Kidney (tissue), 14 donors: Measurements from ENCODE around the gene ELAVL2. TPM values are rescaled to one million over a fixed set of nuclear protein-coding genes. Genes with fewer than 3 reads are reported as not detected.

Experiments
- DNase-seq, 5 donors: peaks; one replicate each; pipeline ENCODE4 v3.0.0-alpha.2; 2013 to 2020
- FAIRE-seq: peaks from 2 replicates; lab custom pipeline; 2012; peaks lifted over from hg19 to GRCh38; lab: Jason Lieb, UNC
- H3K27ac ChIP-seq, 2 donors: one replicate each; pipeline ENCODE4 v1.7.0; 2013; ENCODE audit warnings: low read depth in 2 of 2, low read length in 2 of 2, inconsistent platforms in 1 of 2
- H3K27me3 ChIP-seq: one replicate; pipeline ENCODE4 v1.7.1; 2013; ENCODE audit warnings: low read length, inconsistent platforms; ENCODE audit not compliant: control insufficient read depth, insufficient read depth
- H3K36me3 ChIP-seq, 3 donors: one replicate each; pipeline versions ENCODE4 v1.7.0 to v1.7.1; 2013; ENCODE audit warnings: low read length in 3 of 3, control low read depth in 1 of 3, inconsistent platforms in 1 of 3; ENCODE audit not compliant: insufficient read depth in 3 of 3, control insufficient read depth in 2 of 3
- H3K4me1 ChIP-seq, 3 donors: one replicate each; pipeline versions ENCODE4 v1.7.0 to v1.7.1; 2013; ENCODE audit warnings: low read length in 3 of 3, inconsistent platforms in 1 of 3, low read depth in 1 of 3; ENCODE audit not compliant: control insufficient read depth in 2 of 3, insufficient read depth in 2 of 3
- H3K4me3 ChIP-seq, 3 donors: one replicate each; pipeline versions ENCODE4 v1.7.0 to v1.8.1; 2013; ENCODE audit warnings: low read length in 3 of 3, control low read depth in 1 of 3, inconsistent platforms in 1 of 3
- H3K9ac ChIP-seq, 3 donors: one replicate each; pipeline versions ENCODE4 v1.7.0 to v1.7.1; 2013; ENCODE audit warnings: low read length in 3 of 3, control low read depth in 1 of 3, inconsistent platforms in 1 of 3
- H3K9me3 ChIP-seq, 3 donors: one replicate each; pipeline versions ENCODE4 v1.7.0 to v1.7.1; 2013; ENCODE audit warnings: low read length in 3 of 3, control low read depth in 1 of 3, inconsistent platforms in 1 of 3; ENCODE audit not compliant: control insufficient read depth in 2 of 3, insufficient read depth in 1 of 3
- intact Hi-C: fragments of 100-400 bp; cut with DNase I; formaldehyde crosslinking; loops from one replicate; pipeline ENCODE4 v1.11.1; 2022
- polyA plus RNA-seq: library from polyadenylated mRNA; stranded (reverse); fragments of 350-450 nt; fragmentation: Illumina TruSeq; extraction: RNeasy Lipid Tissue Mini Kit (QIAGEN cat#74804); gene quantifications from one replicate; pipeline ENCODE4 v1.2.3, GENCODE V29; 2014; ENCODE audit warnings: low read depth, low replicate concordance; ENCODE audit not compliant: insufficient read depth
- total RNA-seq: library from RNA; stranded (reverse); fragmentation: NEBNext Ultra II Directional; extraction: Animal tissue kit (Norgen Biotek cat#: 25700); gene quantifications from one replicate; pipeline ENCODE4 v1.2.1, GENCODE V29; 2021
- TF ChIP-seq, protein P1 (sequence below): IDR thresholded peaks from 3 replicates; pipeline ENCODE4 v1.5.1; 2012; ENCODE audit warnings: mild to moderate bottlenecking, moderate library complexity, borderline replicate concordance; ENCODE audit not compliant: insufficient read depth; ENCODE audit errors: extremely low read depth
- donor health status: control.
- donor health status: control.
- donor health status: control.
- donor health status: control.
- donor health status: control.
- donor health status: DM: yes; HTN: yes; CAD: no.
- donor health status: Normal renal cell carcinoma (clear cell type).

Gene ELAVL2
- total and polyA plus RNA-seq, 2 donors from 2014 or later: 0.19 to 0.35 TPM

DNA sequence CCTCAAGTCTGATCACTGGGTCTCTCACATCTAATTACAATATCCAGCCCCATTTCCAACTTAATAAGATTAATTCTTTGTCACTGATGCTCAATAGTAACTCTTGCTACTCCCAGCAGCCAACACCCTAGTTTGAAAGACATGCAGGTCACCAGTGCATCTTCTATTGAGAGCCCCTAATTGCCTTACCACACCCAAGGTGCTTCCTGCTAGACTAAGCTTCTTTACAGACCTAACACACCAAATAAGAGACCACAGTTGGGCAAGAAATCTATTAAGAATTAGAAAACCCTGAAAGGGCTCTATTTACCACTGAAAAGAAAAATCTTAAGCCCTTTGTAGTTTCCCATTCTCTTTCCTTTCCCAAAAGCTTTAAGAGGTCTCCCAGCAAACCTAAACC, 26.5 kb downstream of the ELAVL2 start:
- Histone ChIP-seq H3K4me3 (no peak overlapping the region), H3K9me3 (no peaks in the 10 kb centered on the region), H3K9ac (no peak overlapping the region), H3K27me3 (no peaks in the 10 kb centered on the region), H3K4me1 (no peaks in the 10 kb centered on the region), H3K27ac (no peak overlapping the region), H3K36me3 (no peaks in the 10 kb centered on the region)
- TF ChIP-seq, protein P1, sequence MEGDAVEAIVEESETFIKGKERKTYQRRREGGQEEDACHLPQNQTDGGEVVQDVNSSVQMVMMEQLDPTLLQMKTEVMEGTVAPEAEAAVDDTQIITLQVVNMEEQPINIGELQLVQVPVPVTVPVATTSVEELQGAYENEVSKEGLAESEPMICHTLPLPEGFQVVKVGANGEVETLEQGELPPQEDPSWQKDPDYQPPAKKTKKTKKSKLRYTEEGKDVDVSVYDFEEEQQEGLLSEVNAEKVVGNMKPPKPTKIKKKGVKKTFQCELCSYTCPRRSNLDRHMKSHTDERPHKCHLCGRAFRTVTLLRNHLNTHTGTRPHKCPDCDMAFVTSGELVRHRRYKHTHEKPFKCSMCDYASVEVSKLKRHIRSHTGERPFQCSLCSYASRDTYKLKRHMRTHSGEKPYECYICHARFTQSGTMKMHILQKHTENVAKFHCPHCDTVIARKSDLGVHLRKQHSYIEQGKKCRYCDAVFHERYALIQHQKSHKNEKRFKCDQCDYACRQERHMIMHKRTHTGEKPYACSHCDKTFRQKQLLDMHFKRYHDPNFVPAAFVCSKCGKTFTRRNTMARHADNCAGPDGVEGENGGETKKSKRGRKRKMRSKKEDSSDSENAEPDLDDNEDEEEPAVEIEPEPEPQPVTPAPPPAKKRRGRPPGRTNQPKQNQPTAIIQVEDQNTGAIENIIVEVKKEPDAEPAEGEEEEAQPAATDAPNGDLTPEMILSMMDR: no peak
- DNase-seq (no peak), FAIRE-seq (no peak)
- intact Hi-C loops: no loop called here

DNA sequence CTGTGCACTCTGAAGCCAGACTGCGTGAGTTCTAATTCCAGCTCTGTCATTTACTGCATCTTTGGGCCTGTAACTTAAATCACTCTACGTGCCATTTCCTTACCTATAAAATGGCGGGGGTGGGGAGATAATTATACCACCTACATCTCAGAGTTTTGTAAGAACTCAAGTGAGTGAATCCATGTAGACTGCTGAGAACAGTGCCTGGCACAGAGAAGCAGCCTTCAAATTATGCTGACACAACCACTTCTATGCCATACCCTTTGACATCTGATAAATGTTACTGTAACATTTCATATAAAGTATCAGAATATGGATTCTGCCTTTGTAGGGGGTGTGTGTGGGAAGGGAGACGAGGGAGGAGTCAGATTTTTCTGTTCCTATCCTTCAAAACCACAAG, 27.7 kb downstream of the ELAVL2 start:
- H3K4me3 ChIP-seq: no peak overlapping the region
- no peaks in the 10 kb centered on the region for H3K27me3 ChIP-seq
- H3K27ac ChIP-seq: no peak overlapping the region
- DNase-seq (no peak), FAIRE-seq (no peak)
- no peaks in the 10 kb centered on the region for H3K4me1 ChIP-seq
- H3K36me3 ChIP-seq: no peaks in the 10 kb centered on the region
- no peaks in the 10 kb centered on the region for H3K9me3 ChIP-seq
- no peak overlapping the region for H3K9ac ChIP-seq
- intact Hi-C loops: no loop called here
- TF ChIP-seq, protein P1: no peak

DNA sequence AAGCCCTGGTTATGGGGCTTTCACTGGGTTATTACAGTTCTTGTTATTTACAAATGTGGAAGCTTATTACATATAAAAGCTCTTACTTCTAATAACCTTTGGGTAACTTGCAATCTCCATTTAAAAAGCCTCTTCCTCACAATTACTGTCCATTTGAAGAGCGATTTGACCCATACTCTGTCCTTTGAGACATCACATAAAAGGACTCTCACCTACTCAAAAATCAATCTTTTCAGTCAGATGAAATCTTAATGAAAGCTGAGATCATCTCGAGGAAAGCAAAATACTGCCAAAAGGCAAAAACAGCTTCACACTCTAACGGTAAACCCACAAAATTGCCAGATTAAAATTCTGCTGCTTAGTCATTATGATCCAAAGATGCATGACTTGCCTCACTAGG, 29.8 kb downstream of the ELAVL2 start:
- no peak overlapping the region for H3K27ac ChIP-seq
- no peaks in the 10 kb centered on the region for H3K36me3 ChIP-seq
- no peaks in the 10 kb centered on the region for H3K27me3 ChIP-seq
- TF ChIP-seq, protein P1: no peak
- no peak overlapping the region for H3K4me3 ChIP-seq
- FAIRE-seq (no peak), DNase-seq (no peak)
- no peaks in the 10 kb centered on the region for H3K9me3 ChIP-seq
- H3K4me1 ChIP-seq: no peaks in the 10 kb centered on the region
- intact Hi-C loops: no loop called here
- H3K9ac ChIP-seq: no peak overlapping the region
